ENCODE results near the gene RDH13. TPM values are rescaled to one million over a fixed set of nuclear protein-coding genes. Genes with fewer than 3 reads are reported as not detected.
A peak's percentile ranks its signal among the peaks of the same experiment; 100 is the strongest.

Gene RDH13
- total RNA-seq, 1 donor from 2014 or later, result 37.3 TPM

GRCh38 chr19:55080121-55080967 is 17.4 kb upstream of the RDH13 start:
- Histone ChIP-seq H3K4me3 (peak overlapping the region; percentile 40 to 48), H3K36me3 (no peaks in the 10 kb centered on the region), H3K4me1 (peaks cover 27% of the 10 kb centered on the region), H3K27ac (no peak overlapping the region), H3K27me3 (peaks cover 13% of the 10 kb centered on the region), H3K9me3 (no peaks in the 10 kb centered on the region)
- DNase-seq (ENCODE audit: extremely low spot score in 2 of 2), result no peak
- TF ChIP-seq POLR2A (IDR thresholded peaks at IDR 0.05), result no peak
- TF ChIP-seq POLR2AphosphoS5 (IDR thresholded peaks at IDR 0.05; ENCODE audit: insufficient read depth in 1 of 2, low read depth in 1 of 2), result no peak
- TF ChIP-seq CTCF (IDR thresholded peaks at IDR 0.05), result no peak
- intact Hi-C loops (cut with DNase I), result no loop called here

- Histone ChIP-seq H3K4me3 (no peak overlapping the region), H3K9me3 (no peaks in the 10 kb centered on the region), H3K27me3 (peaks cover 13% of the 10 kb centered on the region), H3K4me1 (peaks cover 27% of the 10 kb centered on the region), H3K27ac (no peak overlapping the region), H3K36me3 (no peaks in the 10 kb centered on the region)
- intact Hi-C loops (cut with DNase I), result no loop called here
- DNase-seq (ENCODE audit: extremely low spot score in 2 of 2), result no peak
- no peak for TF ChIP-seq POLR2AphosphoS5 (IDR thresholded peaks at IDR 0.05; ENCODE audit: insufficient read depth in 1 of 2, low read depth in 1 of 2)
- no peak for TF ChIP-seq POLR2A (IDR thresholded peaks at IDR 0.05)
- TF ChIP-seq CTCF (IDR thresholded peaks at IDR 0.05), result no peak
Observed at GRCh38 chr19:55079400-55080038, 16.6 kb upstream of the RDH13 start.

GRCh38 chr19:55078996-55079395 is 16.0 kb upstream of the RDH13 start:
- no peak for DNase-seq (ENCODE audit: extremely low spot score in 2 of 2)
- Histone ChIP-seq H3K4me3 (no peak overlapping the region), H3K4me1 (peaks cover 27% of the 10 kb centered on the region), H3K9me3 (no peaks in the 10 kb centered on the region), H3K27ac (no peak overlapping the region), H3K36me3 (no peaks in the 10 kb centered on the region), H3K27me3 (peaks cover 13% of the 10 kb centered on the region)
- TF ChIP-seq CTCF (IDR thresholded peaks at IDR 0.05), result no peak
- TF ChIP-seq POLR2AphosphoS5 (IDR thresholded peaks at IDR 0.05; ENCODE audit: insufficient read depth in 1 of 2, low read depth in 1 of 2), result no peak
- no peak for TF ChIP-seq POLR2A (IDR thresholded peaks at IDR 0.05)
- intact Hi-C loops (cut with DNase I), result no loop called here

- Histone ChIP-seq H3K27me3 (peaks cover 13% of the 10 kb centered on the region), H3K4me1 (peaks cover 23% of the 10 kb centered on the region), H3K27ac (no peak overlapping the region), H3K4me3 (no peak overlapping the region), H3K9me3 (no peaks in the 10 kb centered on the region), H3K36me3 (no peaks in the 10 kb centered on the region)
- TF ChIP-seq CTCF (IDR thresholded peaks at IDR 0.05), result no peak
- TF ChIP-seq POLR2A (IDR thresholded peaks at IDR 0.05), result no peak
- TF ChIP-seq POLR2AphosphoS5 (IDR thresholded peaks at IDR 0.05; ENCODE audit: insufficient read depth in 1 of 2, low read depth in 1 of 2), result no peak
- intact Hi-C loops (cut with DNase I), result no loop called here
- DNase-seq (ENCODE audit: extremely low spot score in 2 of 2), result no peak
Observed at GRCh38 chr19:55077106-55077505, 14.2 kb upstream of the RDH13 start.

- peak overlapping the region in 1 of 2 donors; percentile 4 for H3K4me3 ChIP-seq
- DNase-seq (ENCODE audit: extremely low spot score in 2 of 2), result no peak
- H3K36me3 ChIP-seq, result no peaks in the 10 kb centered on the region
- H3K9me3 ChIP-seq, result no peaks in the 10 kb centered on the region
- no peak overlapping the region for H3K27ac ChIP-seq
- TF ChIP-seq CTCF (IDR thresholded peaks at IDR 0.05) (no peak), POLR2A (IDR thresholded peaks at IDR 0.05) (no peak), POLR2AphosphoS5 (IDR thresholded peaks at IDR 0.05; ENCODE audit: insufficient read depth in 1 of 2, low read depth in 1 of 2) (no peak)
- peaks cover 15% of the 10 kb centered on the region for H3K4me1 ChIP-seq
- peaks cover 5% of the 10 kb centered on the region for H3K27me3 ChIP-seq
- intact Hi-C loops (cut with DNase I), result no loop called here
Observed at GRCh38 chr19:55076321-55076720, 13.4 kb upstream of the RDH13 start.

Measured in vagina (tissue), 2 donors.